ENCODE measurements around the gene RGS6. TPM values are rescaled to one million over a fixed set of nuclear protein-coding genes. Genes with fewer than 3 reads are reported as not detected.

Gene RGS6
- total and polyA plus RNA-seq, 4 donors, result 0.06 to 5.3 (median 0.17) TPM; not detected in 1

- peak overlapping the region in 1 of 2 donors; percentile 16 for H3K27ac ChIP-seq (ENCODE audit: low read depth in 1 of 2, low read length in 2 of 2)
- no peak for DNase-seq (ENCODE audit: low spot score)
- TF ChIP-seq, protein P1, sequence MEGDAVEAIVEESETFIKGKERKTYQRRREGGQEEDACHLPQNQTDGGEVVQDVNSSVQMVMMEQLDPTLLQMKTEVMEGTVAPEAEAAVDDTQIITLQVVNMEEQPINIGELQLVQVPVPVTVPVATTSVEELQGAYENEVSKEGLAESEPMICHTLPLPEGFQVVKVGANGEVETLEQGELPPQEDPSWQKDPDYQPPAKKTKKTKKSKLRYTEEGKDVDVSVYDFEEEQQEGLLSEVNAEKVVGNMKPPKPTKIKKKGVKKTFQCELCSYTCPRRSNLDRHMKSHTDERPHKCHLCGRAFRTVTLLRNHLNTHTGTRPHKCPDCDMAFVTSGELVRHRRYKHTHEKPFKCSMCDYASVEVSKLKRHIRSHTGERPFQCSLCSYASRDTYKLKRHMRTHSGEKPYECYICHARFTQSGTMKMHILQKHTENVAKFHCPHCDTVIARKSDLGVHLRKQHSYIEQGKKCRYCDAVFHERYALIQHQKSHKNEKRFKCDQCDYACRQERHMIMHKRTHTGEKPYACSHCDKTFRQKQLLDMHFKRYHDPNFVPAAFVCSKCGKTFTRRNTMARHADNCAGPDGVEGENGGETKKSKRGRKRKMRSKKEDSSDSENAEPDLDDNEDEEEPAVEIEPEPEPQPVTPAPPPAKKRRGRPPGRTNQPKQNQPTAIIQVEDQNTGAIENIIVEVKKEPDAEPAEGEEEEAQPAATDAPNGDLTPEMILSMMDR (IDR thresholded peaks at IDR 0.05; ENCODE audit: low read depth, low read length, missing input control), result no peak
- no peak for TF ChIP-seq EGR1 (IDR thresholded peaks at IDR 0.05; ENCODE audit: low read depth in 2 of 2)
- peak in 1 of 2 donors; percentile 5 for TF ChIP-seq RXRA (IDR thresholded peaks at IDR 0.05)
- TF ChIP-seq, protein P2, sequence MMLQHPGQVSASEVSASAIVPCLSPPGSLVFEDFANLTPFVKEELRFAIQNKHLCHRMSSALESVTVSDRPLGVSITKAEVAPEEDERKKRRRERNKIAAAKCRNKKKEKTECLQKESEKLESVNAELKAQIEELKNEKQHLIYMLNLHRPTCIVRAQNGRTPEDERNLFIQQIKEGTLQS (IDR thresholded peaks at IDR 0.05), result no peak
- TF ChIP-seq, protein P3, sequence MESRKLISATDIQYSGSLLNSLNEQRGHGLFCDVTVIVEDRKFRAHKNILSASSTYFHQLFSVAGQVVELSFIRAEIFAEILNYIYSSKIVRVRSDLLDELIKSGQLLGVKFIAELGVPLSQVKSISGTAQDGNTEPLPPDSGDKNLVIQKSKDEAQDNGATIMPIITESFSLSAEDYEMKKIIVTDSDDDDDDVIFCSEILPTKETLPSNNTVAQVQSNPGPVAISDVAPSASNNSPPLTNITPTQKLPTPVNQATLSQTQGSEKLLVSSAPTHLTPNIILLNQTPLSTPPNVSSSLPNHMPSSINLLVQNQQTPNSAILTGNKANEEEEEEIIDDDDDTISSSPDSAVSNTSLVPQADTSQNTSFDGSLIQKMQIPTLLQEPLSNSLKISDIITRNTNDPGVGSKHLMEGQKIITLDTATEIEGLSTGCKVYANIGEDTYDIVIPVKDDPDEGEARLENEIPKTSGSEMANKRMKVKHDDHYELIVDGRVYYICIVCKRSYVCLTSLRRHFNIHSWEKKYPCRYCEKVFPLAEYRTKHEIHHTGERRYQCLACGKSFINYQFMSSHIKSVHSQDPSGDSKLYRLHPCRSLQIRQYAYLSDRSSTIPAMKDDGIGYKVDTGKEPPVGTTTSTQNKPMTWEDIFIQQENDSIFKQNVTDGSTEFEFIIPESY (IDR thresholded peaks at IDR 0.05), result no peak
- WGBS, result 85% methylated on average over 4 of the region's 4 CpGs
- H3K27me3 ChIP-seq (ENCODE audit: control insufficient read depth in 4 of 4, insufficient read depth in 4 of 4, low read length in 3 of 4), result no peaks in the 10 kb centered on the region
- no peak overlapping the region for H3K4me3 ChIP-seq (ENCODE audit: low read depth in 1 of 3, low read length in 3 of 3)
- H3K9ac ChIP-seq (ENCODE audit: low read depth in 1 of 2, low read length in 2 of 2), result no peak overlapping the region
- peaks cover 0 to 16% (median 9%) of the 10 kb centered on the region in 4 donors for H3K4me1 ChIP-seq (ENCODE audit: control insufficient read depth in 4 of 4, insufficient read depth in 4 of 4, low read length in 3 of 4)
- H3K36me3 ChIP-seq (ENCODE audit: control insufficient read depth in 4 of 4, insufficient read depth in 3 of 4, low read depth in 1 of 4, low read length in 3 of 4), result no peaks in the 10 kb centered on the region
- no peaks in the 10 kb centered on the region for H3K9me3 ChIP-seq (ENCODE audit: control insufficient read depth in 4 of 4, low read length in 3 of 4)
Observed at GRCh38 chr14:72522847-72523246, 590.6 kb downstream of the RGS6 start.

DNA sequence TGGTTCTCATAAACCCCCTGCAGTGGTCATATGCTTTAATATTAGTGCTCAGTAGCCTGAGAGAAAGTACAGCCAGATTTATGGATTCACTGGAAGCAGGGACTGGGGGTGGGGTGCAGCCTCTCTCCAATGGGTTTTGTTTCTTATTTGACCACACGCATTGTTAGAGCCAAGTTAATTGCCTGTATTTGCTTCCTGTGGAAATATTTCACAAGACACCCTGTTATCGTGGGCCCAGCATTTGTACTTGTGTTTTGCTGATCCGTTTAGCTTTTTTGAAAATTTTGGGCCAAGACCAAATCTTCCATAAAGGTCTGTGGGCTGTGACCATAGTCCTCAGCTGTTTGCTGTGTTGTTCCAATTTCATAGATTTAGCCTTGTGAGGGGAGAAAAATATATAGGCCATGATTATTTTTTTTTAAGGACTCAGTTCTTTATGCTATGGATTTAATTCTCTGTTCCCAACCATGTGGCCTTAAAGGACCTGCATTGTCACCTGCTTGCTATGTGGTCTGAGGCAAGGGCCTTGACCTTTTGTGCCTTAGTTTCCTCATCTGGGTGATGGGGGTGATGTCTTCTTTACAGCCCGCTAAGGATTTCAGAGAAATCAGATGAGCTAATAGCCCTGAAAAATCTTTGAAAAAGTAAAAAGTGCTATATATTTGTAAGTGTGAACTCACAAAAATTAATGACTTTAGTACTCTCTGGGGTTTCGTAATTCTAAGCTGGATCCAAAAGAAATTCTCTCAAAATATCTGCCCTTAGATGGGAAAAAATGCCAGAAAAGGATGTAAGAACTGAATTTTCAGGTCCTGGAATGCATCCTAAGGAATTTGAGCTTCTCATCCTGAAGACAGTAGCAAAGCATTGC is 591.4 kb downstream of the RGS6 start:
- peak overlapping the region in 1 of 2 donors; percentile 16 for H3K27ac ChIP-seq (ENCODE audit: low read depth in 1 of 2, low read length in 2 of 2)
- peak in 1 of 2 donors; percentile 21 for TF ChIP-seq HNF4A (conservative IDR thresholded peaks at IDR 0.05)
- TF ChIP-seq, protein P4, sequence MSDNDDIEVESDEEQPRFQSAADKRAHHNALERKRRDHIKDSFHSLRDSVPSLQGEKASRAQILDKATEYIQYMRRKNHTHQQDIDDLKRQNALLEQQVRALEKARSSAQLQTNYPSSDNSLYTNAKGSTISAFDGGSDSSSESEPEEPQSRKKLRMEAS (IDR thresholded peaks at IDR 0.05), result no peak
- peak; percentile 45 for TF ChIP-seq NR2F2 (IDR thresholded peaks at IDR 0.05)
- TF ChIP-seq RAD21 (IDR thresholded peaks at IDR 0.05), result peak; percentile 11 to 36
- peak; percentile 63 for TF ChIP-seq SP1 (IDR thresholded peaks at IDR 0.05)
- no peak for TF ChIP-seq REST (IDR thresholded peaks at IDR 0.05)
- TF ChIP-seq RXRA (IDR thresholded peaks at IDR 0.05), result peak; percentile 26 to 28
- no peaks in the 10 kb centered on the region for H3K27me3 ChIP-seq (ENCODE audit: control insufficient read depth in 4 of 4, insufficient read depth in 4 of 4, low read length in 3 of 4)
- no peak overlapping the region for H3K9ac ChIP-seq (ENCODE audit: low read depth in 1 of 2, low read length in 2 of 2)
- peaks cover 0 to 24% (median 15%) of the 10 kb centered on the region in 4 donors for H3K4me1 ChIP-seq (ENCODE audit: control insufficient read depth in 4 of 4, insufficient read depth in 4 of 4, low read length in 3 of 4)
- WGBS, result 50% methylated on average over 5 of the region's 5 CpGs
- H3K4me3 ChIP-seq (ENCODE audit: low read depth in 1 of 3, low read length in 3 of 3), result no peak overlapping the region
- no peaks in the 10 kb centered on the region for H3K9me3 ChIP-seq (ENCODE audit: control insufficient read depth in 4 of 4, low read length in 3 of 4)
- DNase-seq (ENCODE audit: low spot score), result peak; percentile 16
- H3K36me3 ChIP-seq (ENCODE audit: control insufficient read depth in 4 of 4, insufficient read depth in 3 of 4, low read depth in 1 of 4, low read length in 3 of 4), result no peaks in the 10 kb centered on the region
